ENCODE results near the gene CHRM4.

Gene CHRM4

DNA sequence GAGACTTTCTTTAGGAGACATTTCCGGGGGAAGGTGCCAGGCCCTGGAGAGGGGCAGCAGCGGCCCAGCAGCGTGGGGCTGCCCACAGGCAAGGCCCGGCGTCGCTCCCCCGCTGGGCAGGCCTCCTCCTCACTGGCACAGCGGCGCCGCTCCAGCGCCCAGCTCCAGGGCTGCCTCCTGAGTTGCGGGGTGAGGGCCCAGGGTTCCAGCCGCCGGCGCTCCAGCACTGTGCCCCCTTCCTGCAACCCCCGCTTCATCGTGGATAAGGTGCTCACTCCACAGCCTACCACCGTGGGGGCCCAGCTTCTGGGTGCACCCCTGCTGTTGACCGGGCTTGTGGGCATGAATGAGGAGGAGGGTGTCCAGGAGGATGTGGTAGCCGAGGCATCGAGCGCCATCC lies 25.3 kb downstream of the CHRM4 start:
- Histone ChIP-seq H3K9me3 (ENCODE audit: insufficient read depth, low read depth, low read length) (no peaks in the 10 kb centered on the region), H3K4me1 (ENCODE audit: insufficient read depth, low read length) (peaks cover 15% of the 10 kb centered on the region; the same call in 1 of the 2 replicates), H3K9ac (ENCODE audit: low read depth, low read length) (no peak overlapping the region), H3K4me3 (ENCODE audit: low read length) (no peak overlapping the region), H3K36me3 (ENCODE audit: insufficient read depth, low read length) (peaks cover 19% of the 10 kb centered on the region), H3K27me3 (ENCODE audit: insufficient read depth, low read length) (no peaks in the 10 kb centered on the region), H3K27ac (ENCODE audit: low read depth, low read length) (no peak overlapping the region)
- WGBS, result 96% methylated on average over 22 of the region's 22 CpGs

DNA sequence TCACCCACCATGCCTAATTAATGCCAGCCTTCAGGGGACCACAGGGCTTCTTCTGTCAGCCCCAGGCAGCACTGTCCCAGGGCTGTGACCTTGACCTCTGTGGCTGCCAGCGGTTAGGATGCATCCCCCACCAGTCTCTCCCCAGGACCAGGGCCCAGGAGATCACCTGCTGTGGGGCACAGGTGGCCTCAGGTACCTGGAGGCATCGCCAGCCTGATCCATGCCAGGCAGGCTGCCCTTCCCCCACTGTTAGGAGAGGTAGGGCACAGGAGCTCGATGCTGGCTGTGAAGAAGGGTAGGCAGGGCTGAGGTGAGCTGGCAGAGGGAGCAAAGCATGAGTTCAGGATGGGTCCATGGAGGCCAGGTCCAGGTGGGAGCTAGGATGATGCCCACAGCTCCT lies 26.8 kb downstream of the CHRM4 start:
- Histone ChIP-seq H3K27me3 (ENCODE audit: insufficient read depth, low read length) (no peaks in the 10 kb centered on the region), H3K4me1 (ENCODE audit: insufficient read depth, low read length) (peaks cover 15% of the 10 kb centered on the region; the same call in 1 of the 2 replicates), H3K4me3 (ENCODE audit: low read length) (no peak overlapping the region), H3K9ac (ENCODE audit: low read depth, low read length) (no peak overlapping the region), H3K9me3 (ENCODE audit: insufficient read depth, low read depth, low read length) (no peaks in the 10 kb centered on the region), H3K27ac (ENCODE audit: low read depth, low read length) (no peak overlapping the region), H3K36me3 (ENCODE audit: insufficient read depth, low read length) (peaks cover 12% of the 10 kb centered on the region)
- WGBS, result 89% methylated on average over 3 of the region's 3 CpGs

- Histone ChIP-seq H3K9me3 (ENCODE audit: insufficient read depth, low read depth, low read length) (no peaks in the 10 kb centered on the region), H3K27me3 (ENCODE audit: insufficient read depth, low read length) (no peaks in the 10 kb centered on the region), H3K4me1 (ENCODE audit: insufficient read depth, low read length) (peaks cover 12% of the 10 kb centered on the region; the same call in 1 of the 2 replicates), H3K9ac (ENCODE audit: low read depth, low read length) (no peak overlapping the region), H3K36me3 (ENCODE audit: insufficient read depth, low read length) (peaks cover 11% of the 10 kb centered on the region), H3K27ac (ENCODE audit: low read depth, low read length) (no peak overlapping the region), H3K4me3 (ENCODE audit: low read length) (no peak overlapping the region)
- WGBS, result 92% methylated on average over 9 of the region's 9 CpGs
Observed at GRCh38 chr11:46364056-46364455, 27.5 kb downstream of the CHRM4 start.

DNA sequence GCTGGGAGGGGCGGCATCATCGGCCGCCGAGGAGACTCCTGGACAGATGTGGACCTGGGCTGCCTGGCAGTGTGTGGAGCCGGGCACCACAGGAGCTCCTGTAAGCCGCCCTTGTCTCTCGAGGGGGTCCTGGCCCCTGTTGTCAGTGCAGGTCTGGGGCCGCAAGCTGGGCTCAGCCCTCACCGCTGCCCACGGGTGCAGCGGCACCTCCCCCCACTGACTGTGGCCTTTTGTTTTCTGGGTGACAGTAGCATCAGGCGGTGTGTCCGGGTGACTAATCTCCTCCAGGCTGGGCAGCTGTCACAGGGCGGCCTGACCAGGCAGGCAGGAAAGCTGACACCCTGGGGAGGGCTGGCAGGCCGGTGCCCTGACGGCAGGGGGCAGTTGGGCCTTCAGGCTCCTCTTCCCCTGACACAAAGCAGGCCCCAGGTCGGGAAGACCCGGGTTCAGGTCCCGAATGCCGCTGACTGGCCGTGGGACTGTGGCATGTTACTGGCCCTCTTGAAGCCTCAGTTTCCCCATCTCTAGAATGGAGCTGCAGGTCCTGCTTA lies 28.0 kb downstream of the CHRM4 start:
- Histone ChIP-seq H3K27me3 (ENCODE audit: insufficient read depth, low read length) (no peaks in the 10 kb centered on the region), H3K4me1 (ENCODE audit: insufficient read depth, low read length) (peaks cover 12% of the 10 kb centered on the region; the same call in 1 of the 2 replicates), H3K36me3 (ENCODE audit: insufficient read depth, low read length) (peaks cover 8% of the 10 kb centered on the region), H3K9ac (ENCODE audit: low read depth, low read length) (no peak overlapping the region), H3K4me3 (ENCODE audit: low read length) (no peak overlapping the region), H3K9me3 (ENCODE audit: insufficient read depth, low read depth, low read length) (no peaks in the 10 kb centered on the region), H3K27ac (ENCODE audit: low read depth, low read length) (no peak overlapping the region)
- 88% methylated on average over 21 of the region's 21 CpGs for WGBS

GRCh38 chr11:46363031-46363407 lies 28.6 kb downstream of the CHRM4 start:
- Histone ChIP-seq H3K27ac (ENCODE audit: low read depth, low read length) (0 out of 2 replicates have a peak overlapping the region, but pooled peaks have one; percentile 35), H3K4me3 (ENCODE audit: low read length) (no peak overlapping the region), H3K27me3 (ENCODE audit: insufficient read depth, low read length) (no peaks in the 10 kb centered on the region), H3K4me1 (ENCODE audit: insufficient read depth, low read length) (peaks cover 12% of the 10 kb centered on the region; the same call in 1 of the 2 replicates), H3K36me3 (ENCODE audit: insufficient read depth, low read length) (peaks cover 3% of the 10 kb centered on the region), H3K9me3 (ENCODE audit: insufficient read depth, low read depth, low read length) (no peaks in the 10 kb centered on the region), H3K9ac (ENCODE audit: low read depth, low read length) (no peak overlapping the region; the same call in 1 of the 2 replicates)
- WGBS, result 71% methylated on average over 9 of the region's 9 CpGs

DNA sequence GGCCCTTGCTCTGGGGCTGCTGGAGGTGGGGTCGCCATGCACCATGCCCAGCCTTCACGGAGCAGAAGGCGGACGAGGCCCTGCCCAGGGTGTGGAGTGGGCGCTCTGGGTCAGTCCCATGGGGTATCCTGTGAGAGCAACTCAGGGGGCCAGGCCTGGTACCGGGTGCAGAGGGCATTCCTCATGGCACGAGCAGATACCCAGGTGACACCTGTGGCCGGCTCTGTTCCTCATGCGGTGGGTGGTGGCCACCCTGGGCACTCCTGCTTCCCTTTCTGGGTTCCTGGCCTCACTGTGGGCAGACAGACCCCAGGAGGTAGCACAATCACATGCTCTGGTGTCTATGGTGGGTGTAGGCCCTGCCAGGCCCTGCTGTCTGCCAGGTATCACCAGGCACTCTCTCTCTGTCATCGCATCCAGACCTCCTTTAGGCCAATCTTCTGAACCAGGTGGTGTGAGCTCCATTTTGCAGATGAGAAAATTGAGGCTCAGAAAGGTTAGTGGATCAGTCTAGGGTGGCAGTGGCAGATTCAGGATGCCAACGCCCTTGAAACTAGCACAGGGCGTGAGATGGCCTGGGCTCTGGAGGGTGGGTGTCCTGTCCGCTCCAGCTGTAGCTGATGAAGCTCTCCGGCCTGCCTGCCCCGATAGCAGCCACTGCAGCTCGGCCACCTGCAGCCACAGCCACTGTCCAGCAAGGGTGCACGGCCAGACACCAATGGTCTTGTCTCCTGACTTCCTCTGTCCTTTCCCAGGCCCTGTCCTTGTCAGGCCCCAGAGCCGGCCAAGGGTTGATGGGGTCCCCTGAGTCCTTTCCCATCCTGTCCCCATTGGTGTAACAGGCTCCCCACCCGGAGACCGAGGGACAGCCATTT lies 29.2 kb downstream of the CHRM4 start:
- no peak overlapping the region; the same call in 1 of the 2 replicates for H3K9ac ChIP-seq (ENCODE audit: low read depth, low read length)
- no peak overlapping the region for H3K4me3 ChIP-seq (ENCODE audit: low read length)
- H3K27me3 ChIP-seq (ENCODE audit: insufficient read depth, low read length), result no peaks in the 10 kb centered on the region
- H3K4me1 ChIP-seq (ENCODE audit: insufficient read depth, low read length), result peaks cover 12% of the 10 kb centered on the region; the same call in 1 of the 2 replicates
- 92% methylated on average over 20 of the region's 20 CpGs for WGBS
- H3K36me3 ChIP-seq (ENCODE audit: insufficient read depth, low read length), result no peaks in the 10 kb centered on the region
- no peaks in the 10 kb centered on the region for H3K9me3 ChIP-seq (ENCODE audit: insufficient read depth, low read depth, low read length)
- H3K27ac ChIP-seq (ENCODE audit: low read depth, low read length), result 0 out of 2 replicates have a peak overlapping the region, but pooled peaks have one; percentile 35

DNA sequence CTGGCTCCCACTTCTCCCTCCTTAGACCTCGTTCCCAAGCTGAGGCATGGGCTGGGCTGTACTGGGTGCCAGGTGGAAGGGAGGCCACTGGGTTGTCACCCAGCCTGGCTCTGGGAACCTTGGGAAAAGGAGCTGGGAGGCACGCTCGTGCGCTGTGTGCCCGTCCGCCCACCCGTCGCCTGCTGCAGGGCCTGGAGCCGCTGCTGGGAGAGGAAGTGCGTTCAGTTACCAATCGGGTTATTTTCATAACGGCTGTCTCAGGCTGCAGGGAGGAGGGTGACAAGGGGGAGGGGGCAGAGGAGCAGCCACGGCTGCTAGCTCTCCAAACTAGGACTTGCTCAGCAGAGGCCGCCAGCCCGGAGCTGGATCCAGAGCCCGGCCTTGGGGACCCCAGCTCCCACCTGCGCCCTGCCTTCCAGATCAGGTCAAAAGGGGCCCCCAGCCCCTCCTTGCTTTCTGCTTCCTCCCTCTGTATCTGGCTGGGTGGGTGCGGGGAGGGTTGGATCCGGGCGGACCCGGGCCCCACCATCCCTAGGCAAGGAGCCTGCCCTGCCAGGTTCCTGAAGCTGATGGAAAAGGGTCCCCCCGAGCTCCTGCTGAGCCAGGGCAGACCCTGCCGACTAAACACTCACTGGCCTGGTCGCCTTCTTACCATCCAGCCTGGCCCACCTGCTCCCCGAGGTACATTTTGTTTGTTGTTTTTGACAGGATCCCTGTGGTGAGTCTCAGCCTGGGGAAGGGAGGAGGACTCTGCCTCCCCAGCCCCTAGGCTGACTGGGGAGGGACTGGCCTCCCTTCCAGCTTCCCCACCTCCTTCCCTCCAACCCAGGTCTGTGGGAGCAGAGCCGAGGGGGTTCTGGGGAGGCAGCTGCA lies 30.1 kb downstream of the CHRM4 start:
- 67% methylated on average over 24 of the region's 26 CpGs for WGBS
- Histone ChIP-seq H3K27ac (ENCODE audit: low read depth, low read length) (peak overlapping the region; percentile 40; the same call in 1 of the 2 replicates), H3K4me3 (ENCODE audit: low read length) (no peak overlapping the region), H3K9me3 (ENCODE audit: insufficient read depth, low read depth, low read length) (no peaks in the 10 kb centered on the region), H3K4me1 (ENCODE audit: insufficient read depth, low read length) (peaks cover 21% of the 10 kb centered on the region), H3K27me3 (ENCODE audit: insufficient read depth, low read length) (no peaks in the 10 kb centered on the region), H3K36me3 (ENCODE audit: insufficient read depth, low read length) (0 out of 2 replicates have a peak, but pooled peaks cover under 1% of the 10 kb centered on the region), H3K9ac (ENCODE audit: low read depth, low read length) (no peak overlapping the region)

DNA sequence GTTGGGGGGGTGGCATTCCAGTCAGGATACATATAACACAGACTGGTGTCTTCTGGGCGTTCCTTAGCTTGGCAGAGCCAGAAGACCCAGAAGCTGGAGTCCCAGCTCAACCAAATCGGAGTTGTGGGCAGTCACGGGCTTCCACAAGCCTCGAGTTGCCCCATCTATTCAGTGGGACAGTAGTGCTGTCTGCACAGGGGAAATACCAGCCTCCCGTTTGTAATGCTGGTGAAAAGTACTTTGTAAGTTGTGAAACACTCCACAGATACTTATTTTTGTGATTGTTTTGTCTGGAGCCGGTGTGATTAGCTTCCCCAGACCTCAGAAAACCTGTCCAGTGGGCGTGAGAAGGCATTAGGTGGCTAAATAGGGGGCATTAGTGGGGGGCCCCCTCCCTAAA lies 30.7 kb downstream of the CHRM4 start:
- Histone ChIP-seq H3K4me3 (ENCODE audit: low read length) (no peak overlapping the region), H3K27ac (ENCODE audit: low read depth, low read length) (peak overlapping the region; percentile 40; the same call in 1 of the 2 replicates), H3K9ac (ENCODE audit: low read depth, low read length) (no peak overlapping the region), H3K4me1 (ENCODE audit: insufficient read depth, low read length) (peaks cover 23% of the 10 kb centered on the region), H3K27me3 (ENCODE audit: insufficient read depth, low read length) (no peaks in the 10 kb centered on the region), H3K36me3 (ENCODE audit: insufficient read depth, low read length) (0 out of 2 replicates have a peak, but pooled peaks cover 5% of the 10 kb centered on the region), H3K9me3 (ENCODE audit: insufficient read depth, low read depth, low read length) (no peaks in the 10 kb centered on the region)
- 90% methylated on average over 6 of the region's 7 CpGs for WGBS

GRCh38 chr11:46359953-46360352 lies 31.6 kb downstream of the CHRM4 start:
- WGBS, result no CpG with 5 or more reads among the region's 1 CpG
- no peaks in the 10 kb centered on the region for H3K27me3 ChIP-seq (ENCODE audit: insufficient read depth, low read length)
- no peak overlapping the region for H3K27ac ChIP-seq (ENCODE audit: low read depth, low read length)
- H3K36me3 ChIP-seq (ENCODE audit: insufficient read depth, low read length), result 0 out of 2 replicates have a peak, but pooled peaks cover 5% of the 10 kb centered on the region
- H3K4me1 ChIP-seq (ENCODE audit: insufficient read depth, low read length), result peaks cover 23% of the 10 kb centered on the region
- H3K9me3 ChIP-seq (ENCODE audit: insufficient read depth, low read depth, low read length), result no peaks in the 10 kb centered on the region
- no peak overlapping the region for H3K9ac ChIP-seq (ENCODE audit: low read depth, low read length)
- H3K4me3 ChIP-seq (ENCODE audit: low read length), result no peak overlapping the region

- no peaks in the 10 kb centered on the region for H3K27me3 ChIP-seq (ENCODE audit: insufficient read depth, low read length)
- no peak overlapping the region for H3K27ac ChIP-seq (ENCODE audit: low read depth, low read length)
- H3K9ac ChIP-seq (ENCODE audit: low read depth, low read length), result no peak overlapping the region
- 0 out of 2 replicates have a peak, but pooled peaks cover 5% of the 10 kb centered on the region for H3K36me3 ChIP-seq (ENCODE audit: insufficient read depth, low read length)
- no peak overlapping the region for H3K4me3 ChIP-seq (ENCODE audit: low read length)
- peaks cover 31% of the 10 kb centered on the region for H3K4me1 ChIP-seq (ENCODE audit: insufficient read depth, low read length)
- no peaks in the 10 kb centered on the region for H3K9me3 ChIP-seq (ENCODE audit: insufficient read depth, low read depth, low read length)
- 84% methylated on average over 11 of the region's 11 CpGs for WGBS
Observed at GRCh38 chr11:46357483-46357936, 34.1 kb downstream of the CHRM4 start.

Measured in HUES64 (cell line).